ENCODE measurements around the gene MST1.

DNA sequence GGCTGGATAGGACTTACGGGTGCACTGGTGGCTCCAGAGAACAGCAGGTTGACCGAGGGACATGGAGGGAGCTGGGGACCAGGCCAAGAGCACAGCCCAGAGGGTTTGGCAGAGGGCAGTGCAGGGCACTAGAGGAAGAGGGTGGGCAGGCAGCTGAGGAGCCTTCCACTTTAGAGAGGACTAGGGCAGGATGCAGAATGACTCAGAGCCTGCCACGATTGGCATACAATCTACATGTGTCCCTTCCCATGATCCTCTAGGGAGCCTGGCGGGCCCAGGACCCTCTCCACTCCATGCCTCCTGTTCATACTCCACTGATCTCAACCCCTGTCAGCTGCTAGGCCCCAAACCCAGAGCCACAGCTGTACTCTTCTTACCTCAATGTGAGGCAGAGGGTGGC is 29.5 kb downstream of the MST1 start:
- TF ChIP-seq, protein P1, sequence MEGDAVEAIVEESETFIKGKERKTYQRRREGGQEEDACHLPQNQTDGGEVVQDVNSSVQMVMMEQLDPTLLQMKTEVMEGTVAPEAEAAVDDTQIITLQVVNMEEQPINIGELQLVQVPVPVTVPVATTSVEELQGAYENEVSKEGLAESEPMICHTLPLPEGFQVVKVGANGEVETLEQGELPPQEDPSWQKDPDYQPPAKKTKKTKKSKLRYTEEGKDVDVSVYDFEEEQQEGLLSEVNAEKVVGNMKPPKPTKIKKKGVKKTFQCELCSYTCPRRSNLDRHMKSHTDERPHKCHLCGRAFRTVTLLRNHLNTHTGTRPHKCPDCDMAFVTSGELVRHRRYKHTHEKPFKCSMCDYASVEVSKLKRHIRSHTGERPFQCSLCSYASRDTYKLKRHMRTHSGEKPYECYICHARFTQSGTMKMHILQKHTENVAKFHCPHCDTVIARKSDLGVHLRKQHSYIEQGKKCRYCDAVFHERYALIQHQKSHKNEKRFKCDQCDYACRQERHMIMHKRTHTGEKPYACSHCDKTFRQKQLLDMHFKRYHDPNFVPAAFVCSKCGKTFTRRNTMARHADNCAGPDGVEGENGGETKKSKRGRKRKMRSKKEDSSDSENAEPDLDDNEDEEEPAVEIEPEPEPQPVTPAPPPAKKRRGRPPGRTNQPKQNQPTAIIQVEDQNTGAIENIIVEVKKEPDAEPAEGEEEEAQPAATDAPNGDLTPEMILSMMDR (conservative IDR thresholded peaks at IDR 0.05 in 1 of 2, IDR thresholded peaks at IDR 0.05 in 1 of 2; ENCODE audit: low read depth in 1 of 2, low read length in 2 of 2): no peak
- TF ChIP-seq EZH2 (IDR thresholded peaks at IDR 0.05; ENCODE audit: low read length, missing control alignments): no peak
